Body of pancreas (tissue), 4 donors: ENCODE results near the gene OLIG2. TPM values are rescaled to one million over a fixed set of nuclear protein-coding genes. Genes with fewer than 3 reads are reported as not detected.
A peak's percentile ranks its signal among the peaks of the same experiment; 100 is the strongest.

Experiments used
- ATAC-seq: fragments of 150-250 bp; one replicate; pipeline ENCODE4 v1.9.1; 2016
- DNase-seq, 4 donors: peaks; one replicate each; pipeline ENCODE4 v3.0.0-alpha.2; 2019
- H3K27ac ChIP-seq, 4 donors: fragments of 200-600 bp; sonication (generic); 1 replicate in 3 of 4; 2 replicates in 1 of 4; pipeline versions ENCODE4 v1.5.1 to v1.6.1; 2016 to 2019; ENCODE audit warnings: mild to moderate bottlenecking in 1 of 4, mixed read lengths in 1 of 4, moderate library complexity in 1 of 4
- H3K27me3 ChIP-seq, 2 donors: fragments of 200-600 bp; sonication (generic); one replicate each; pipeline ENCODE4 v1.6.0; 2016; ENCODE audit warnings: mild to moderate bottlenecking in 1 of 2
- H3K36me3 ChIP-seq, 2 donors: fragments of 200-600 bp; sonication (generic); replicated peaks in 1 of 2; 2 replicates each; pipeline ENCODE4 v1.5.1; 2016; ENCODE audit warnings: low read depth in 2 of 2; ENCODE audit not compliant: insufficient read depth in 1 of 2
- H3K4me1 ChIP-seq: fragments of 200-600 bp; sonication (generic); one replicate; pipeline ENCODE4 v1.6.0; 2016
- H3K4me3 ChIP-seq, 2 donors: fragments of 200-600 bp; sonication (generic); 1 replicate in 1 of 2; 2 replicates in 1 of 2; pipeline ENCODE4 v1.5.1; 2016 to 2019
- H3K9me3 ChIP-seq, 3 donors: fragments of 200-600 bp; sonication (generic); 1 replicate in 2 of 3; 2 replicates in 1 of 3; pipeline ENCODE4 v1.5.1; 2016
- POLR2A ChIP-seq, 3 donors: fragments of 450-650 bp; IDR thresholded peaks; one replicate each; pipeline ENCODE4 v1.6.1; 2016; ENCODE audit warnings: antibody characterized with exemption in 3 of 3, mild to moderate bottlenecking in 2 of 3
- WGBS, 2 donors: methylation state at CpG; one replicate each; pipeline ENCODE4 v1.1.5; 2017; 5-methylcytosine and 5-hydroxymethylcytosine counted together
- intact Hi-C: fragments of 100-400 bp; cut with DNase I; formaldehyde crosslinking; loops from one replicate; pipeline ENCODE4 v1.15.1; 2023
- total RNA-seq, 2 donors: library from RNA; depleted of rRNA; stranded (reverse); fragments of >200 nt; gene quantifications; one replicate each; pipeline ENCODE4 v1.1.0, GENCODE V29; 2016
- TF ChIP-seq, protein P1 (sequence below), 7 experiments: fragments of 450-650 bp in 4 of 7; fragments of 200-600 bp in 3 of 7; sonication (generic) in 3 of 7; IDR thresholded peaks; one replicate each; pipeline ENCODE4 v1.5.1; 2016 to 2019; ENCODE audit warnings: antibody characterized with exemption in 7 of 7

OLIG2 gene
- total RNA-seq, 2 donors from 2014 or later: not detected

- Histone ChIP-seq H3K27me3 (no peaks in the 10 kb centered on the region), H3K36me3 (no peaks in the 10 kb centered on the region), H3K4me1 (no peaks in the 10 kb centered on the region), H3K27ac (no peak overlapping the region), H3K9me3 (no peaks in the 10 kb centered on the region), H3K4me3 (no peak overlapping the region)
- 31 to 53% methylated on average over 3 of the region's 3 CpGs for WGBS, 2 donors
- no peak for ATAC-seq
- TF ChIP-seq, protein P1, sequence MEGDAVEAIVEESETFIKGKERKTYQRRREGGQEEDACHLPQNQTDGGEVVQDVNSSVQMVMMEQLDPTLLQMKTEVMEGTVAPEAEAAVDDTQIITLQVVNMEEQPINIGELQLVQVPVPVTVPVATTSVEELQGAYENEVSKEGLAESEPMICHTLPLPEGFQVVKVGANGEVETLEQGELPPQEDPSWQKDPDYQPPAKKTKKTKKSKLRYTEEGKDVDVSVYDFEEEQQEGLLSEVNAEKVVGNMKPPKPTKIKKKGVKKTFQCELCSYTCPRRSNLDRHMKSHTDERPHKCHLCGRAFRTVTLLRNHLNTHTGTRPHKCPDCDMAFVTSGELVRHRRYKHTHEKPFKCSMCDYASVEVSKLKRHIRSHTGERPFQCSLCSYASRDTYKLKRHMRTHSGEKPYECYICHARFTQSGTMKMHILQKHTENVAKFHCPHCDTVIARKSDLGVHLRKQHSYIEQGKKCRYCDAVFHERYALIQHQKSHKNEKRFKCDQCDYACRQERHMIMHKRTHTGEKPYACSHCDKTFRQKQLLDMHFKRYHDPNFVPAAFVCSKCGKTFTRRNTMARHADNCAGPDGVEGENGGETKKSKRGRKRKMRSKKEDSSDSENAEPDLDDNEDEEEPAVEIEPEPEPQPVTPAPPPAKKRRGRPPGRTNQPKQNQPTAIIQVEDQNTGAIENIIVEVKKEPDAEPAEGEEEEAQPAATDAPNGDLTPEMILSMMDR (IDR thresholded peaks at IDR 0.05): peak in 4 of 7 experiments; percentile 12 to 37 (median 24)
- TF ChIP-seq POLR2A (IDR thresholded peaks at IDR 0.05): no peak
- DNase-seq: no peak
- intact Hi-C loops: no loop called here
Measured at GRCh38 chr21:32994305-32994704, 31.4 kb upstream of the OLIG2 start.

DNA sequence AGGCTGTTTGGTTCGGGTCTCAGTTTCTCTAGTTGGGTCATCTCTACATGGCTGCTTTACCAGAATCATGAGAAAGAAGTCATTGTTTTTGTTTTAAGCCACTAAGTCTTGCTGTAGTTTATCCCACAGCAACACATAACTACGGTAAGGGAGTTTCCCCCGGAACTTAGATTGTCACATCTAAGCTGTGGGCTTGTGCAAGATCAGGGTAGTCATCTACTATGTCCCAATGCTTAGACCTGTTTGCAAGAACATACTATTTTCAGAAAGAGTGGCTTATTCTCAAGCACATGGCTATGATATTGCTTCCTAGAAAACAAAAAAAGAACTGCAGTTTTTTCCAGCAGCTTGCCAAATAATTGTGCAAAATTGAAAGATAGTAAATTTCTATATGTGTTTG lies 18.0 kb upstream of the OLIG2 start:
- H3K4me1 ChIP-seq: no peaks in the 10 kb centered on the region
- intact Hi-C loops: no loop called here
- ATAC-seq (no peak), DNase-seq (peak in 1 of 4 donors; percentile 48)
- no peaks in the 10 kb centered on the region for H3K36me3 ChIP-seq
- H3K27me3 ChIP-seq: no peaks in the 10 kb centered on the region
- TF ChIP-seq POLR2A (IDR thresholded peaks at IDR 0.05): no peak
- TF ChIP-seq, protein P1 (IDR thresholded peaks at IDR 0.05): no peak
- H3K9me3 ChIP-seq: no peaks in the 10 kb centered on the region
- 56 to 70% methylated on average over 3 of the region's 3 CpGs for WGBS, 2 donors
- H3K27ac ChIP-seq: no peak overlapping the region
- no peak overlapping the region for H3K4me3 ChIP-seq

- 45 to 58% methylated on average over 3 of the region's 3 CpGs for WGBS, 2 donors
- Histone ChIP-seq H3K27me3 (no peaks in the 10 kb centered on the region), H3K4me1 (no peaks in the 10 kb centered on the region), H3K9me3 (no peaks in the 10 kb centered on the region), H3K4me3 (no peak overlapping the region), H3K27ac (no peak overlapping the region), H3K36me3 (no peaks in the 10 kb centered on the region)
- no peak for DNase-seq
- no peak for TF ChIP-seq POLR2A (IDR thresholded peaks at IDR 0.05)
- TF ChIP-seq, protein P1 (IDR thresholded peaks at IDR 0.05): no peak
- intact Hi-C loops: no loop called here
- no peak for ATAC-seq
Measured at GRCh38 chr21:33008333-33009051, 17.2 kb upstream of the OLIG2 start.

DNA sequence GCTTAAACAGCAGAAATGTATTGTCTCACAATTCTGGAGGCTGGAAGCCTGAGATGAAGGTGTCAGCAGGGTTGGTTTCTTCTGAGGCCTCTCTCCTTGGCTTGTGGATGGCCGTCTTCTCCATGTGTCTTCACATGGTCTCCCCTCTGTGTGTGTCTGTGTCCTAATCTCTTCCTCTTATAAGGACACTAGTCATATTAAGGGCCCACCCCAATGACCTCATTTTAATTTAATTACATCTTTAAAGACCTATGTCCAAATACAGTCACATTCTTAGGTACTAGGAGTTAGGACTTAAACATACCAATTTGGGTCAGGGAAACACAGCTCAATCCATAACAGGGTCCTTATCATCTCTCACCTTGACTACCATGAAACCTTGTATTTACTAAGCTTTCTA lies 14.8 kb upstream of the OLIG2 start:
- H3K36me3 ChIP-seq: no peaks in the 10 kb centered on the region
- no peaks in the 10 kb centered on the region for H3K9me3 ChIP-seq
- DNase-seq (no peak), ATAC-seq (no peak)
- no peak overlapping the region for H3K27ac ChIP-seq
- no peak for TF ChIP-seq POLR2A (IDR thresholded peaks at IDR 0.05)
- TF ChIP-seq, protein P1 (IDR thresholded peaks at IDR 0.05): no peak
- intact Hi-C loops: no loop called here
- WGBS, 2 donors: 78 to 79% methylated on average over 1 of the region's 1 CpG
- no peaks in the 10 kb centered on the region for H3K27me3 ChIP-seq
- no peaks in the 10 kb centered on the region for H3K4me1 ChIP-seq
- H3K4me3 ChIP-seq: no peak overlapping the region

DNA sequence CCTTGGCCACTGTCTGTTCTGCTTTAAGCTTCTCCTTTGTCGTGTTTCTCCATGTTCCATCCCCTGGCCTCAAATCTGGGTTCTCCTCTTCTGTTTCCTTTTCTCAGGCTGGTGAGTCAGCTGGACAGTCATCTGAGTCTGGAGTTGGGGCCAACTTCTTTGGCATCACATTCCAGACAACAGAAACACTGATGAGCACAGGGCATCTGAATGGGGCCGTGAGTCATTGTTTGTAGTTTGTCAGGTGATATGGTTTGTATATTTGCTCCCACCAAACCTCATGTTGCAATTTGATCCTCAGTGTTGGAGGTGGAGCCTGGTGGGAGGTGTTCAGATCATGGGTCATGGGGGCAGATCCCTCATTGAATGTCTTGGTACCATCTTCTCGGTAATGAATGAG lies 14.3 kb upstream of the OLIG2 start:
- Histone ChIP-seq H3K9me3 (no peaks in the 10 kb centered on the region), H3K4me3 (no peak overlapping the region), H3K27me3 (no peaks in the 10 kb centered on the region), H3K27ac (no peak overlapping the region), H3K36me3 (no peaks in the 10 kb centered on the region), H3K4me1 (no peaks in the 10 kb centered on the region)
- no peak for ATAC-seq
- intact Hi-C loops: no loop called here
- no peak for TF ChIP-seq POLR2A (IDR thresholded peaks at IDR 0.05)
- TF ChIP-seq, protein P1 (IDR thresholded peaks at IDR 0.05): no peak
- peak in 1 of 4 donors; percentile 61 for DNase-seq
- WGBS, 2 donors: 40 to 47% methylated on average over 3 of the region's 3 CpGs
